22Rv1 (cell line): ENCODE results near the gene CORIN.

ENCODE experiments used
- H3K27ac ChIP-seq: fragments of 450-650 bp; 2 replicates; pipeline ENCODE4 v1.5.1; 2017
- CTCF ChIP-seq: fragments of 450-650 bp; IDR thresholded peaks from 2 replicates; pipeline ENCODE4 v1.5.1; 2017; ENCODE audit warnings: mild to moderate bottlenecking
- ZFX ChIP-seq: fragments of 450-650 bp; IDR thresholded peaks from 2 replicates; pipeline ENCODE4 v1.6.1; 2017; ENCODE audit warnings: antibody characterized with exemption, borderline replicate concordance

The CORIN gene

GRCh38 chr4:47741200-47741599 lies 96.7 kb downstream of the CORIN start:
- H3K27ac ChIP-seq = no peak overlapping the region
- TF ChIP-seq CTCF (no peak), ZFX (no peak)

- no peak for TF ChIP-seq ZFX
- no peak for TF ChIP-seq CTCF
- no peak overlapping the region for H3K27ac ChIP-seq
Measured at GRCh38 chr4:47737326-47737725, 100.5 kb downstream of the CORIN start.

GRCh38 chr4:47736555-47736954 lies 101.3 kb downstream of the CORIN start:
- H3K27ac ChIP-seq = no peak overlapping the region
- TF ChIP-seq ZFX (no peak), CTCF (no peak)

- TF ChIP-seq CTCF = no peak
- no peak for TF ChIP-seq ZFX
- no peak overlapping the region for H3K27ac ChIP-seq
Measured at GRCh38 chr4:47736146-47736545, 101.7 kb downstream of the CORIN start.

- TF ChIP-seq ZFX (no peak), CTCF (no peak)
Measured at GRCh38 chr4:47733302-47734175, 104.3 kb downstream of the CORIN start.

GRCh38 chr4:47731182-47731581 lies 106.7 kb downstream of the CORIN start:
- TF ChIP-seq CTCF (no peak), ZFX (no peak)
- no peak overlapping the region for H3K27ac ChIP-seq

More at GRCh38 chr4:47733302-47734175, 104.3 kb downstream of the CORIN start:
- no peak overlapping the region for H3K27ac ChIP-seq

GRCh38 chr4:47729131-47729680 lies 108.7 kb downstream of the CORIN start:
- H3K27ac ChIP-seq = no peak overlapping the region
- no peak for TF ChIP-seq CTCF
- no peak for TF ChIP-seq ZFX
